Endothelial cell (in vitro differentiated cells): Measurements from ENCODE around the gene VMO1. TPM values are rescaled to one million over a fixed set of nuclear protein-coding genes. Genes with fewer than 3 reads are reported as not detected.
A peak's percentile ranks its signal among the peaks of the same experiment; 100 is the strongest.

Source experiments
- DNase-seq: peaks from one replicate; pipeline ENCODE4 v3.0.0; 2021; ENCODE audit warnings: low spot score
- H3K27ac Mint-ChIP-seq: one replicate; pipeline ENCODE4 v1.8.0; 2021; ENCODE audit warnings: mixed read lengths, inconsistent platforms; ENCODE audit not compliant: unreplicated experiment
- H3K27me3 Mint-ChIP-seq: one replicate; pipeline ENCODE4 v1.8.0; 2021; ENCODE audit warnings: mild to moderate bottlenecking, moderate library complexity, mixed read lengths, inconsistent platforms; ENCODE audit not compliant: unreplicated experiment
- H3K36me3 Mint-ChIP-seq: one replicate; pipeline ENCODE4 v1.8.0; 2021; ENCODE audit warnings: mild to moderate bottlenecking, low read depth, mixed read lengths, inconsistent platforms; ENCODE audit not compliant: unreplicated experiment
- H3K4me1 Mint-ChIP-seq: one replicate; pipeline ENCODE4 v1.8.0; 2021; ENCODE audit warnings: mild to moderate bottlenecking, mixed read lengths, inconsistent platforms; ENCODE audit not compliant: unreplicated experiment
- H3K4me3 Mint-ChIP-seq: one replicate; pipeline ENCODE4 v1.8.0; 2021; ENCODE audit warnings: mild to moderate bottlenecking, mixed read lengths, inconsistent platforms; ENCODE audit not compliant: unreplicated experiment
- H3K9me3 Mint-ChIP-seq: one replicate; pipeline ENCODE4 v1.8.0; 2021; ENCODE audit warnings: mixed read lengths, inconsistent platforms; ENCODE audit not compliant: unreplicated experiment
- total RNA-seq: library from RNA; stranded (reverse); fragmentation: NEBNext Ultra II Directional; extraction: Animal tissue kit (Norgen Biotek cat#: 25700); gene quantifications from one replicate; pipeline ENCODE4 v1.2.1, GENCODE V29; 2021; ENCODE audit not compliant: unreplicated experiment
- TF ChIP-seq, protein P1 (sequence below): fragments of 200-600 bp; sonication (generic); IDR thresholded peaks from one replicate; pipeline ENCODE4 v1.5.0; 2021; ENCODE audit warnings: antibody characterized with exemption; ENCODE audit not compliant: unreplicated experiment

The VMO1 gene
- total RNA-seq, 1 donor from 2014 or later, result 2.9 TPM

DNA sequence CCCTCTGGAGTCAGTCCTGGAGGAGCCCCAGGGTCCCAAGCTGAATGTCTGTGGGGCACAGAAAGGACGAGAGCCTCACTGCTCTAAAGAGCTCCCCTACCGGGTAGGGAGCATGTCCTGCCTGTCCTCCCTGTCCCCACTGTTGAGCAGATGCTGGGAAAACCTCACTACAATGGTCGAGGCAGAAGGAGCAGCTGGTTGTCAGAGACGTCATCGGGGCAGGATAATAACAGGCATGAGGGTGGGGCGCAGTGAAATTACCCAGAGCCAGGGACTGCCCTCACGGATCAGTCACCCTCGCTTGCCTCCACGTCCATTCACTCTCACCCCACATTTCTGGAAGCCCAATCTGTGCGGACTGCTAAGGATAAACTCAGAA is 13.9 kb downstream of the VMO1 start:
- Mint-ChIP-seq H3K4me1 (no peaks in the 10 kb centered on the region), H3K27ac (no peak overlapping the region), H3K4me3 (no peak overlapping the region), H3K27me3 (no peaks in the 10 kb centered on the region), H3K9me3 (no peaks in the 10 kb centered on the region), H3K36me3 (no peaks in the 10 kb centered on the region)
- DNase-seq, result no peak
- TF ChIP-seq, protein P1, sequence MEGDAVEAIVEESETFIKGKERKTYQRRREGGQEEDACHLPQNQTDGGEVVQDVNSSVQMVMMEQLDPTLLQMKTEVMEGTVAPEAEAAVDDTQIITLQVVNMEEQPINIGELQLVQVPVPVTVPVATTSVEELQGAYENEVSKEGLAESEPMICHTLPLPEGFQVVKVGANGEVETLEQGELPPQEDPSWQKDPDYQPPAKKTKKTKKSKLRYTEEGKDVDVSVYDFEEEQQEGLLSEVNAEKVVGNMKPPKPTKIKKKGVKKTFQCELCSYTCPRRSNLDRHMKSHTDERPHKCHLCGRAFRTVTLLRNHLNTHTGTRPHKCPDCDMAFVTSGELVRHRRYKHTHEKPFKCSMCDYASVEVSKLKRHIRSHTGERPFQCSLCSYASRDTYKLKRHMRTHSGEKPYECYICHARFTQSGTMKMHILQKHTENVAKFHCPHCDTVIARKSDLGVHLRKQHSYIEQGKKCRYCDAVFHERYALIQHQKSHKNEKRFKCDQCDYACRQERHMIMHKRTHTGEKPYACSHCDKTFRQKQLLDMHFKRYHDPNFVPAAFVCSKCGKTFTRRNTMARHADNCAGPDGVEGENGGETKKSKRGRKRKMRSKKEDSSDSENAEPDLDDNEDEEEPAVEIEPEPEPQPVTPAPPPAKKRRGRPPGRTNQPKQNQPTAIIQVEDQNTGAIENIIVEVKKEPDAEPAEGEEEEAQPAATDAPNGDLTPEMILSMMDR, result no peak

DNA sequence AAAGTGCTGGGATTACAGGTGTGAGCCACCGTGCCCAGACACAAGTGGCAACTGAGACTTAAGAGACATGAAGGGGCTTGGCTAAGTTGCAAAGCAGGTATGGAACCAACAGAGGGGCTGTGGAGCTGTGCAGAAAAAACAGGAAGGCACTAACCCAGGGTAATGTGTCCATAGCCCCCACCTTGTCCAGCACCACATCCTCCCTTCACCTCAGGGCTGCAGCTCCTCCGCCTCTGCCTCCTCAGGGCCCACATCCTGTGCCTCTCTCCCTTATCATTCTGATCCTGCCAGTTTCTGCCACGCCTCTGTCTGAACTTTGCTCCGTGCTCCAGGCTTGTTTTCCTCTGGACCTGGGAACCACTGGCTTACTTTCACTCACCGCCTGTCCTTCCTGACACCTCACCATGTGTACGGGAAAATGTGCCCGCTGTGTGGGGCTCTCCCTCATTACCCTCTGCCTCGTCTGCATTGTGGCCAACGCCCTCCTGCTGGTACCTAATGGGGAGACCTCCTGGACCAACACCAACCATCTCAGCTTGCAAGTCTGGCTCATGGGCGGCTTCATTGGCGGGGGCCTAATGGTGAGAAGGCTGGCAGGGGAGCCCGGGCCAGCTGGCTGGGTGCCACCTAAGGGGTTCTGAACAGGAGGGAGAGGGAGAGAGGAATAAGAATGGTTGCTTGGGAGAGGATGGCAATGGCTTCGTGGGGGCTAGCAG is 14.5 kb downstream of the VMO1 start, which contains the start of gene TM4SF5:
Gene TM4SF5 (plus strand): TSS at position 368 of the 716 bp plus-strand sequence. CDS start 37 bp downstream, at position 405.
- Mint-ChIP-seq H3K27ac (no peak within 1 kb of the TSS), H3K4me1 (no peaks in the 10 kb centered on the region), H3K27me3 (no peaks in the 10 kb centered on the region), H3K36me3 (no peaks in the 10 kb centered on the region), H3K9me3 (no peaks in the 10 kb centered on the region), H3K4me3 (peak within 1 kb of the TSS; percentile 53)
- DNase-seq, result no peak
- TF ChIP-seq, protein P1, result no peak

DNA sequence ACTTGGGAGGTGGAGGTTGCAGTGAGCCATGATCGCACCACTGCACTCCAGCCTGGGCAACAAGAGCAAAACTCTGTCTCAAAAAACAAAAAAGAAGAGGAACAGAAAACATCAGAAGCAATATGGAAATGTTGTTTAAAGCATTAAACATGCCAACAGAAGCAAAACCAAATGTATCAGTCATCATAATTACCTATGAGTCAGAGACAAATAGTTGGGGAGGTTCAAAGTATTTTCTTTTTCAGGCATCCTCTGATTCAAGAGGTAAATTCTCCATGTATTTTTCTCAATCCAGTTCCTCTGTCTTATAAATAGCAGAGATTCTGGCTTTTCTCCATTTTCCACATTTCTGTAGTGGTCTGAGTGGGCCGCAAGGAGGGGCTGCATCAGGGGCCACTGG is 16.5 kb downstream of the VMO1 start:
- Mint-ChIP-seq H3K4me1 (no peaks in the 10 kb centered on the region), H3K27ac (no peak overlapping the region), H3K27me3 (no peaks in the 10 kb centered on the region), H3K4me3 (no peak overlapping the region), H3K36me3 (no peaks in the 10 kb centered on the region), H3K9me3 (no peaks in the 10 kb centered on the region)
- TF ChIP-seq, protein P1, result no peak
- no peak for DNase-seq

DNA sequence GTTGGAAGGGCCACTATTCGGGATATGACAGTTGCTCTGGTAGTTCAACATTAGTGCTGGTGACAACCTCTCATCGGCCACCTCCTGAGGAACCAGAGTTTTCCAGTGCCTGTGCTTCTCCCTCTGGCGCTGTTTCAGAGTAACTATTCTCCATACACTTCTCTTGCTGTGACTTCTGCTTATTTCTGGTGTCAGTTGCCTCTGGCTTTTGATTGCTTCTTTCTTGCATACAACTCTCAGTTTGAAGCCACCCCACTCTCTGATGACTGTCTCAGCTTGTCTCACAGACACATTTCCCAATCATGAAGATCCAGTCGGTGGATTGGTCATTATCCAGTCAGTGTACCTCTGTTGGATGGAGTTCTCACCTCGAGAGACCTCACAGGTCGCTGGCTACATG is 17.9 kb downstream of the VMO1 start:
- TF ChIP-seq, protein P1, result no peak
- H3K4me1 Mint-ChIP-seq, result no peaks in the 10 kb centered on the region
- no peaks in the 10 kb centered on the region for H3K36me3 Mint-ChIP-seq
- no peak overlapping the region for H3K27ac Mint-ChIP-seq
- DNase-seq, result no peak
- H3K9me3 Mint-ChIP-seq, result no peaks in the 10 kb centered on the region
- no peaks in the 10 kb centered on the region for H3K27me3 Mint-ChIP-seq
- no peak overlapping the region for H3K4me3 Mint-ChIP-seq

DNA sequence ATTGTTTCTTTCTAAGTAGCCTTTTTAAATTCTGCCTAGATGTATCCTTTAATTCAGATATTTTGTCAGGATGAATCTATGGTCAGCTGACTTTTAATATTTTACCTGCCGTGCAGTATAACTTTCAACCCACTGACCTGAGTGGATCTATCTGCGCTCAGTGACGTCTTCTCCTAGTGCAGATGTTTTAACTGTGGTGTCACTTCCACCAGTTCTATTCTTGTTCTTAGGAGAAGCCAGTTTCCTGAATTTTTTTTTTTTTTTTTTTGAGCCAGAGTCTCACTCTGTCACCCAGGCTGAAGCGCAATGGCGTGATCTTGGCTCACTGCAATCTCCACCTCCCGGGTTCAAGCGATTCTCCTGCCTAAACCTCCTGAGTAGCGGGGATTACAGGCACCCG is 19.4 kb downstream of the VMO1 start:
- no peaks in the 10 kb centered on the region for H3K9me3 Mint-ChIP-seq
- H3K27ac Mint-ChIP-seq, result no peak overlapping the region
- H3K36me3 Mint-ChIP-seq, result no peaks in the 10 kb centered on the region

More for the DNA sequence above, 19.4 kb downstream of the VMO1 start:
- DNase-seq, result no peak
- TF ChIP-seq, protein P1, result no peak
- H3K27me3 Mint-ChIP-seq, result no peaks in the 10 kb centered on the region
- peaks cover 3% of the 10 kb centered on the region for H3K4me1 Mint-ChIP-seq
- H3K4me3 Mint-ChIP-seq, result no peak overlapping the region
